Calu3 (cell line): Measurements from ENCODE around the gene R3HDM2. TPM values are rescaled to one million over a fixed set of nuclear protein-coding genes. Genes with fewer than 3 reads are reported as not detected.

Experiments used
- BruUV-seq: library from RNA; stranded (reverse); fragments of 400-500 nt; replicated peaks from 2 replicates; lab custom pipeline; 2021; lab: Mats Ljungman, UMichigan
- CTCF ChIA-PET: fragments of 300-600 bp; sonication (Branson Sonifier 250); formaldehyde crosslinking; loops from one replicate; lab custom pipeline; 2022; ENCODE audit warnings: antibody characterized with exemption; lab: Charles Lee
- DNase-seq: peaks from one replicate; pipeline ENCODE4 v3.0.0; 2022
- H3K27ac Mint-ChIP-seq: one replicate; pipeline ENCODE4 v1.8.0; 2022; ENCODE audit warnings: mixed read lengths; ENCODE audit not compliant: unreplicated experiment
- H3K27me3 Mint-ChIP-seq: one replicate; pipeline ENCODE4 v1.8.0; 2022; ENCODE audit warnings: mixed read lengths; ENCODE audit not compliant: unreplicated experiment
- H3K36me3 Mint-ChIP-seq: one replicate; pipeline ENCODE4 v1.8.0; 2022; ENCODE audit warnings: mild to moderate bottlenecking, moderate library complexity, mixed read lengths; ENCODE audit not compliant: insufficient read depth, unreplicated experiment
- H3K4me1 Mint-ChIP-seq: one replicate; pipeline ENCODE4 v1.8.0; 2022; ENCODE audit warnings: mild to moderate bottlenecking, low read depth, mixed read lengths; ENCODE audit not compliant: unreplicated experiment
- H3K4me3 Mint-ChIP-seq: one replicate; pipeline ENCODE4 v1.8.0; 2022; ENCODE audit warnings: mild to moderate bottlenecking, low read depth, moderate library complexity, mixed read lengths; ENCODE audit not compliant: unreplicated experiment
- H3K9me3 Mint-ChIP-seq: one replicate; pipeline ENCODE4 v1.8.0; 2022; ENCODE audit warnings: low read depth, mixed read lengths; ENCODE audit not compliant: unreplicated experiment
- intact Hi-C: fragments of 100-400 bp; cut with micrococcal nuclease; formaldehyde crosslinking; loops from one replicate; pipeline ENCODE4 v1.10.0; 2022; ENCODE audit not compliant: unreplicated experiment
- total RNA-seq: library from RNA; stranded (reverse); gene quantifications from 2 replicates; pipeline ENCODE4 v1.2.3, GENCODE V29; 2022
- TF ChIP-seq, protein P1 (sequence below): fragments of 200-600 bp; IDR thresholded peaks from one replicate; pipeline ENCODE4 v1.8.0; 2022; ENCODE audit warnings: antibody characterized with exemption; ENCODE audit not compliant: unreplicated experiment

The R3HDM2 gene
- total RNA-seq, 1 experiment from 2014 or later: 77.3 TPM

GRCh38 chr12:57433370-57433769 is 2.5 kb upstream of the R3HDM2 start:
- Mint-ChIP-seq H3K36me3 (peaks cover 25% of the 10 kb centered on the region), H3K9me3 (no peaks in the 10 kb centered on the region), H3K27me3 (no peaks in the 10 kb centered on the region), H3K4me3 (no peak overlapping the region), H3K27ac (no peak overlapping the region), H3K4me1 (peaks cover 10% of the 10 kb centered on the region)
- no TSS peak for BruUV-seq
- intact Hi-C loops: no loop called here
- no peak for DNase-seq
- TF ChIP-seq, protein P1, sequence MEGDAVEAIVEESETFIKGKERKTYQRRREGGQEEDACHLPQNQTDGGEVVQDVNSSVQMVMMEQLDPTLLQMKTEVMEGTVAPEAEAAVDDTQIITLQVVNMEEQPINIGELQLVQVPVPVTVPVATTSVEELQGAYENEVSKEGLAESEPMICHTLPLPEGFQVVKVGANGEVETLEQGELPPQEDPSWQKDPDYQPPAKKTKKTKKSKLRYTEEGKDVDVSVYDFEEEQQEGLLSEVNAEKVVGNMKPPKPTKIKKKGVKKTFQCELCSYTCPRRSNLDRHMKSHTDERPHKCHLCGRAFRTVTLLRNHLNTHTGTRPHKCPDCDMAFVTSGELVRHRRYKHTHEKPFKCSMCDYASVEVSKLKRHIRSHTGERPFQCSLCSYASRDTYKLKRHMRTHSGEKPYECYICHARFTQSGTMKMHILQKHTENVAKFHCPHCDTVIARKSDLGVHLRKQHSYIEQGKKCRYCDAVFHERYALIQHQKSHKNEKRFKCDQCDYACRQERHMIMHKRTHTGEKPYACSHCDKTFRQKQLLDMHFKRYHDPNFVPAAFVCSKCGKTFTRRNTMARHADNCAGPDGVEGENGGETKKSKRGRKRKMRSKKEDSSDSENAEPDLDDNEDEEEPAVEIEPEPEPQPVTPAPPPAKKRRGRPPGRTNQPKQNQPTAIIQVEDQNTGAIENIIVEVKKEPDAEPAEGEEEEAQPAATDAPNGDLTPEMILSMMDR: no peak
- CTCF ChIA-PET: interaction anchor here (0.6 to 0.9 kb wide), 3 partner anchors 12 to 668 kb away, joined by 3 to 8 read pairs (median 5); no protein-coding TSS in a partner anchor

DNA sequence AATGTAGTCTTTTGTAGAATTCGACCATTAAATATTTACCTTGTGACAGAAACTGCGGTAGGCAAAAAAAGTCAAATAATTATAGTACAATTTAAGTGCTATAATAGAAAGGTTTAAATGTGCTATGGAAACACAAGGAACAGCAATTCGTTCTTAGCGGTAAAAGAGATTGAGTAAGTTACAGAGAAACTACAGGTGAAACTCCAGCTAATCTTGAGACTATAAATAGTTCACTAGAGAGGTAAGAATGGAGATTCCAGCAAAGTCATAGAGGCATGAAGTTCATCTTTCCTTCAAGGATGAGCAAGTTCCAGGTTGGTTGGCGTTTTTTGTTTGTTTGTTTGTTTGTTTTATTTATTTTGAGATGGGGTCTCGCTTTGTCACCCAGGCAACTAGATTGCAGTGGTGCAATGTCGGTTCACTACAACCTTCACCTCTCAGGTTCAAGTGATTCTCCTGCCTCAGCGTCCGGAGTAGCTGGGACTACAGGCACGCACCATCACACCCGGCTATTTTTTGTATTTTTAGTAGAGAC is 878 bp upstream of the R3HDM2 start:
- intact Hi-C loops: no loop called here
- H3K9me3 Mint-ChIP-seq: no peaks in the 10 kb centered on the region
- peak overlapping the region; percentile 95 for H3K4me3 Mint-ChIP-seq
- peak overlapping the region; percentile 97 for H3K27ac Mint-ChIP-seq
- CTCF ChIA-PET: interaction anchor here (0.6 to 0.7 kb wide), 2 partner anchors 27 to 46 kb away, joined by 3 to 4 read pairs; no protein-coding TSS in a partner anchor
- TF ChIP-seq, protein P1: no peak
- BruUV-seq: no TSS peak
- peaks cover 9% of the 10 kb centered on the region for H3K4me1 Mint-ChIP-seq
- DNase-seq: no peak
- no peaks in the 10 kb centered on the region for H3K27me3 Mint-ChIP-seq
- peaks cover 26% of the 10 kb centered on the region for H3K36me3 Mint-ChIP-seq

DNA sequence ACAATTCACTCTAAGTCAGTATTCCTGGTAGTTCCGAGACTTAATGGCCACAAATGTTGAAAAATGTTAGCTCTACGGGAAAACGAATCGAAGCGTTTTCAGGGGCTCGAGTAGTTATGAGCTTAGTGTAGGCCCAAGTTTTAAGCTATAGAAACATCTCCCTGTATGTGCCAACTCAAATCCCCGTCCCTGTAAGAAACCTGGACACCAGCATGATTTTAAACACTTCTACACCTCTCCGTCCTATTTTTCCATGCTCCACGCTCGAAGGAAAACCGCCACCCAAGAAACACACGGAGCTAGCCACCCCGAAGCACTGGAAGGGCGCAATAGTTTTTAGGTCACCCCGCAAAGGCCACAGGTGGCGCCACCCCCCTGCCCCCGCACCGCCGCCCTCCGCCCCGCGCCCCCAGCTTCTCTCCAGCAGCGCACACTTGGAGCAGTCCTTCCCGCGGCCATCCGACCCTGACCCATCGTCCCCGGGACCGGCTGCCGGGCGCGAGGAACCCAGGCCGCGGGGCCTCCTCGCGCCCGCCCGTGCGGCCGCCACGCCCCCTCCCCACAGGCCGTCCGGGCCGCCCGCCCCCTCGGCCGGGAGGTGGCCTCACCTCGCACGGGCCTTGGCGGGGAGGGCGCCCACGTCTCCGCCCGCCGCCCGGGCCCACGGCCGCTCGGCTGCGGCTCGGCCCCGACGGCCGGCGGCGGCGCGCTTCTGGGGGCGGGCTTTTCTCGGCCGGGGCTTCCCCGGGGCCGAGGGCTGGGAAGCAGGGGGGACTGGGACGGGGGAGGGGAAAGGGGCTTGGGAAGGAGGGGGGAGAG is 522 bp downstream of the R3HDM2 start:
- intact Hi-C loops: no loop called here
- H3K36me3 Mint-ChIP-seq: peaks cover 39% of the 10 kb centered on the region
- CTCF ChIA-PET: interaction anchor here (0.8 to 1.4 kb wide), 4 partner anchors 9 to 118 kb away, joined by 3 to 8 read pairs (median 6); partner anchors contain the start of gene GLI1
- TF ChIP-seq, protein P1: no peak
- no TSS peak for BruUV-seq
- H3K9me3 Mint-ChIP-seq: no peaks in the 10 kb centered on the region
- H3K4me3 Mint-ChIP-seq: peak overlapping the region; percentile 95
- no peaks in the 10 kb centered on the region for H3K27me3 Mint-ChIP-seq
- H3K4me1 Mint-ChIP-seq: peaks cover 9% of the 10 kb centered on the region
- DNase-seq: peak; percentile 71
- peak overlapping the region; percentile 97 for H3K27ac Mint-ChIP-seq

GRCh38 chr12:57429473-57430111 is 1.3 kb downstream of the R3HDM2 start:
- Mint-ChIP-seq H3K27ac (peak overlapping the region; percentile 97), H3K4me3 (peak overlapping the region; percentile 95), H3K27me3 (no peaks in the 10 kb centered on the region), H3K4me1 (peaks cover 9% of the 10 kb centered on the region), H3K9me3 (no peaks in the 10 kb centered on the region), H3K36me3 (peaks cover 40% of the 10 kb centered on the region)
- TF ChIP-seq, protein P1: no peak
- BruUV-seq: TSS peak; percentile 85
- intact Hi-C loops: no loop called here
- CTCF ChIA-PET: interaction anchor here (0.8 to 1.4 kb wide), 5 partner anchors 9 to 122 kb away, joined by 3 to 8 read pairs (median 5); partner anchors contain the start of gene GLI1
- no peak for DNase-seq
